Measurements from ENCODE around the gene IKBIP.
"Not testable (repeated sequence)": the region's sequence is repeated elsewhere in the genome, so short reads cannot be mapped to it uniquely, and the experiment has no call there.

IKBIP gene, protein sequence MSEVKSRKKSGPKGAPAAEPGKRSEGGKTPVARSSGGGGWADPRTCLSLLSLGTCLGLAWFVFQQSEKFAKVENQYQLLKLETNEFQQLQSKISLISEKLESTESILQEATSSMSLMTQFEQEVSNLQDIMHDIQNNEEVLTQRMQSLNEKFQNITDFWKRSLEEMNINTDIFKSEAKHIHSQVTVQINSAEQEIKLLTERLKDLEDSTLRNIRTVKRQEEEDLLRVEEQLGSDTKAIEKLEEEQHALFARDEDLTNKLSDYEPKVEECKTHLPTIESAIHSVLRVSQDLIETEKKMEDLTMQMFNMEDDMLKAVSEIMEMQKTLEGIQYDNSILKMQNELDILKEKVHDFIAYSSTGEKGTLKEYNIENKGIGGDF

DNA sequence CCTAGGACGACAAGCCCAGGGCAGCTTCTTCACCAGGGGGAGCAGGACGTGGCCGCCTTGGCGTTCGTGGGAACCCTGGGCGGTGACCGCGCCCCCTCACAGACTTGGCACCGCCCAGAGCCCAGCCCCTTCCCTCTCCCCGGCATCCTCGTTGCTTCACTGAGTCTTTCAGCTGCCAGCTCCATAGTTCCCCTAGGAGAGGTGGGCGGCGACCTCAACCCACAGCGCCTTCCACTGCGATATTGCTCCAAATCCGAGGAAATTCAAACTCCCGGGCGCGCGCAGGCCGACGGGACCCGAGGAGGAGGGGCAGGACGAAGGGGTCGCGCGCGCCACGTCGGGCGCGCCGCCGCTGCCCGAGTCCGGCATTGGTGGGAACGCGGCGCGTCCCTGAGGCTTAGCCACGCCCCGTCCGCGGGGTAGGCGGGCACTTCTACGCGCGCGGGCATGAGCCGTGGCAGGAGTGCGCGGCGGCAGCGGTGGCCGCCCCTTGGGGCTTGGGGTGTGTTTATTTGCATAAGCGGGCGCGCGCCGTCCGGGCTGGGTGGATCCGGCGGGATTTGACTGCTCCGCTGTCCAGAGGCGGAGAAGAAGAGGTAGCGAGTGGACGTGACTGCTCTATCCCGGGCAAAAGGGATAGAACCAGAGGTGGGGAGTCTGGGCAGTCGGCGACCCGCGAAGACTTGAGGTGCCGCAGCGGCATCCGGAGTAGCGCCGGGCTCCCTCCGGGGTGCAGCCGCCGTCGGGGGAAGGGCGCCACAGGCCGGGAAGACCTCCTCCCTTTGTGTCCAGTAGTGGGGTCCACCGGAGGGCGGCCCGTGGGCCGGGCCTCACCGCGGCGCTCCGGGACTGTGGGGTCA lies at the start of gene IKBIP, which contains the start of gene APAF1:
Gene IKBIP (minus strand): TSS at position 77 of the 860 bp plus-strand sequence. CDS start 87 bp downstream, outside the sequence.
Gene APAF1 (plus strand): TSS at position 579 of the 860 bp plus-strand sequence. CDS start 3,070 bp downstream, outside the sequence.
- peak; percentile 99 for DNase-seq (ENCODE audit: low spot score)

DNA sequence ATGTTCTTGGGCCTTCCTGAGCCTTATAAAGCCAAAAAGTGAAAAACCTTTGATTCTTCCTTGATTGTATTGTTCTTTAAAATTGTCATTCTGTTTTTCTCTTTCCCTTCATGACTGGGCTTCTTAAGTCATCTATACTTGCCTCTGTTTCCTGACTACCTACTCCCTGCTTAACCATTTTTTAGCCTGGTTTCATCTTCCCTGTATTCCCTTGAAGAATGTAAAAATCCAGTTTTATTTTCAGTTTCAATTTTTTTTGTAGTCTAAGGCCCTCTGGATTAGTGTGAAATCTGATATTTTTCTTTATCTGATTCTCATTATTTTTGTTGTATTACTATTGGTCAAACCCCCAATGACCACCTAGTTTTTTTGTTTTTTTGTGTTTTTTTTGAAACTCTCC lies 46.8 kb upstream of the IKBIP start:
- DNase-seq (ENCODE audit: low spot score), result no peak

- no peak for DNase-seq (ENCODE audit: low spot score)
Observed at GRCh38 chr12:98686603-98687002, 42.0 kb upstream of the IKBIP start.

DNA sequence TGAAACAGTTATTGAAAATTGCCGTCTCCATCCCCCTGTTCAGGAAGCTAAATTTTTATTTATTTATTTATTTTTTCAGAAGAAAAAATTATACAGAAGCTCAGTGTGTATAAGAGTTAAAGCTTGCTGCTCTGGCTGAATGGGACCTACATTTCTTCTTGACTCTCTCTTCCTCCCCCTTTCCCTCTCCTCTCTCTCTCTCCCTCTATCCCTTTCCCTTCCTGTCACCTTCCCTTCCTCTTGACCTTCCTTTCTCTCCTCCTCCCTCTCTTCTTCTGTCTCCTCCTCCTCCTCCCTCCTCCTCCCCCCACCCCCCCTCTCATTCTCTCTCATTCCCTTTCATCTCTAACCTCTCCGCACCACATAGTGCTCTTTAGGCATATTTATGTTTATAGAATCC lies 39.6 kb upstream of the IKBIP start:
- DNase-seq (ENCODE audit: low spot score), result no peak

DNA sequence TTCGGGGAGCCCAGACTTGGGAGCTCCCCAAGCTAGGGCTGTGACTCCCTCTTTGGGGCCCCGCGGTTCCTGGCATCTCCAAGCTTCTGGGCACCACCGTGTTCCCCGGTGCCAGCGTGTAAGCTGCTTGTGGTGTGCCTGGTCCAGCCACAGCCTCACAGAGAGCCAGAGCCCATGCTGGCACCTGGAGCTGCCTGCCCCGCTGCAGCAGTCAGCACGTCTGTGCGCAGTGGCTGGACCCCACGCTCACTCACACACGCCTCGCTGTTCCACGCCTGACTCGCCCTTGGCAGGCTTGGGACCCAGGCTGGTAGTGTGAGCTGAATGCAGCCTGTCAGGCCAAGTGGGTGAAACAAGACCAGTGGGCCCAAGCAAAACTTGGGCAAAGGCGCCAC lies 35.0 kb upstream of the IKBIP start:
- no peak for DNase-seq (ENCODE audit: low spot score)

- no peak for DNase-seq (ENCODE audit: low spot score)
Observed at GRCh38 chr12:98678946-98679610, 34.5 kb upstream of the IKBIP start.

DNA sequence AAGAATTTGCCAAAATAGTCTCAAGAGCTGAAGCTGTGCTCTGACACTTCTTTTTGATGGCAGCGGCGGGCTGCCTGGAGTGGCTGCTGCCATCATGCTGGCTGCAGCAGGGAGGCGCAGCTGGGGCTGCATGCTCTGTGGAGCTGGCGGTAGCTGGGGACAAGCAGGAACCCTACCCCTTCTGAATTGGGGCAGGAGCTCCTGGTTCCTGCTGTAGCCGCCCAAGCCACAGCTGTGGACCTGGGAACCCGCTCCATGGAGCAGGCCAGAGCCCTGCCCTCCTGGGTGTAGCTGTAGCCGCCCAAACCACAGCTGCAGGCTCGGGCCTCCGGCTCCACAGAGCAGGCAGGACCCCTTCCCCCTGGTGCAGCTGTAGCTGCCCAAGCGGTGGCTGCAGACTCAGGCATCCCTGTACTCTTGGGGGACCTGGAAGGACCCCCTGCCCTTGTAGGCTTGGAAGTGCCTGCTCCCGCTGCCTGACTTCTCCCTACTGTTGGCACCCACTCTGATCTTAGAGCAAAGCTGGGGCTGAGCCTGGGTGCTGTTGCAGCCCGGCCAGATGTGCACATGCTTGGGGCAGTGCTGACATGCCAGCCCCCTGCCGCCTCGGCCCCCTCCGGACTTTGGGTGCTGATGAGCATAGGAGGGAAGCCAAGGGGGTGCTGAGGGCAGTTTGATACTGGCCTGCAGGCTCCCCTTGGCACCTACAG lies 33.8 kb upstream of the IKBIP start:
- DNase-seq (ENCODE audit: low spot score), result no peak

GRCh38 chr12:98674841-98675240 lies 30.3 kb upstream of the IKBIP start:
- no peak for DNase-seq (ENCODE audit: low spot score)

DNA sequence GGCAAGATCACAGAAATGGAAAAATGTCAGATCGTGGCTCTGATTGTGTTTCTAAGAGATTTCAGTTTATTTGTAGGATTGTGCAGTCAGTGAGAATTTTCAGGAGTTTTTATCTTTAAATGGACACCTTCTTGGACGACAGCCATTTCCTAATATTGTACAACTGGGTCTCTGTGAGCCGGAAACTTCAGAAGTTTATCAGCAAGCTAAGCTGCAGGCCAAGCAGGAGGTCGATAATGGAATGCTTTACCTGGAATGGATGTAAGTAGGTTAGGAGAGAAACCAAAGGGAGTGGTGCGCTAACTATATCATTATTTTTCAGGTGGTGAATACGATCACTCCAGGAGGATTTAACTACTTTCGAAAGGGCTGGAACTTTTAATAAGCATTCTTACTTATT lies 26.9 kb upstream of the IKBIP start:
- DNase-seq (ENCODE audit: low spot score), result no peak

DNA sequence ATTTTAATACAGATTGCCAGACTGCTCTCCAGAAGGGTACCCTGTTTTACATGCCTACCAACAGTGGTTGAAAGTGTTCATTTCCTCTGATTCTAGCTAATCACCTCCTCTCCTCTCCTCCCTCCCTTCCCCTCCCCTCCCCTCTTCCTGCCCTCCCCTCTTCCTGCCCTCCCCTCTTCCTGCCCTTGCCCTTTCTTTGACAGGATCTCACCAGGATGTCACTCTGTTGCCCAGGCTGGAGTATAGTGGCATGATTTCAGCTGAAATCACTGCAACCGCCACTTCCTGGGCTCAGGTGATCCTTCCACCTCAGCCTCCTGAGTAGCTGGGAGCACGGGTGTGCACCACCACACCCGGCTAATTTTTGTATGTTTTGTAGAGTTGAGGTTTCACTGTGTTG lies 25.2 kb upstream of the IKBIP start:
- no peak for DNase-seq (ENCODE audit: low spot score)

GRCh38 chr12:98660521-98660920 lies 15.9 kb upstream of the IKBIP start:
- DNase-seq (ENCODE audit: low spot score), result no peak

GRCh38 chr12:98656289-98657101 lies 11.9 kb upstream of the IKBIP start:
- DNase-seq (ENCODE audit: low spot score), result no peak

DNA sequence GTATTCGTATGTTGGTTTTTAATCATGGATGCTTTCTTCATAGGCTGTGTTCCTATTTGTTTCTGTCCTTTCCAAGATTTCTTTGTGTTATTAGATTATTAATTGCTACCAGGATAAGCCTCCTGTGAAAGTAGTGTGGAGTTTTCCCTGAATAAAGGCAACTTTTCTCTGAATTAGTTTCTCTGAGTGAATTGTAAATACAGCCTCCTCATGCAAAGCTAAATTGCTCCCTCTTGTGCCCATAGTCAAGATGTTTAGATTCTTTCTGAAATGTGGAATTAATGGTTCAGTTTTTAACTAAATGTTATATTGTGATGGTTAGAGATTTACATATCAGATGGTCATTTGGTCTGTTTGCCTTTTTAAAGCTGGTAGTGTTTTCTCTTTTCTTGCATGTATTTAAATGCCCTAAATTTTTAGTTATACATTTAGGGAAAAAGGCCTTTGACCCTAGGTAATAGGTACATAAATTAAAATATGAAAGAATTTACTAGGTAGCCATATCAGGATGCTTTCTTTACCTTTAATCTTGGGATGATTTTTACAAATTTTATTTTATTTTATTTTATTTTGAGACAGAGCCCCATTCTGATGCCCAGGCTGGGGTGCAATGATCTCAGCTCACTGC lies 9.4 kb upstream of the IKBIP start:
- peak; percentile 40 for DNase-seq (ENCODE audit: low spot score)

- DNase-seq (ENCODE audit: low spot score), result no peak
Observed at GRCh38 chr12:98651328-98651727, 6.7 kb upstream of the IKBIP start.

- DNase-seq (ENCODE audit: low spot score), result no peak
Observed at GRCh38 chr12:98646294-98647090, 1.9 kb upstream of the IKBIP start.

DNA sequence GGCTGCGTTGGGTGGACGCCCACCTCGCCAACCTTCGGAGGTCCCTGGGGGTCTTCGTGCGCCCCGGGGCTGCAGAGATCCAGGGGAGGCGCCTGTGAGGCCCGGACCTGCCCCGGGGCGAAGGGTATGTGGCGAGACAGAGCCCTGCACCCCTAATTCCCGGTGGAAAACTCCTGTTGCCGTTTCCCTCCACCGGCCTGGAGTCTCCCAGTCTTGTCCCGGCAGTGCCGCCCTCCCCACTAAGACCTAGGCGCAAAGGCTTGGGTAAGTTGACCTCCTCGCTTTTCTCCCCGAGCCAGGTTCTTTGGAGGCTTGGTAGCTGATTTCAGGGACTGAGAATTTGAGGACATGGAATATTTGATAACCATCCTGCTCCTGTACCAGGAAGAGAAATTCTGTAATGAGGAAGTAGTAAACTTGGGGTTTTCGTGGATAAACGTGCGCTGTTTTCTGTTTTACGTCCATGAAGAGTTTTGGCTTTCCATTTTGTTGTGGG lies 1.0 kb upstream of the IKBIP start:
- no peak for DNase-seq (ENCODE audit: low spot score)

- no peak for DNase-seq (ENCODE audit: low spot score)
Observed at GRCh38 chr12:98644433-98644711, 216 bp downstream of the IKBIP start.

DNA sequence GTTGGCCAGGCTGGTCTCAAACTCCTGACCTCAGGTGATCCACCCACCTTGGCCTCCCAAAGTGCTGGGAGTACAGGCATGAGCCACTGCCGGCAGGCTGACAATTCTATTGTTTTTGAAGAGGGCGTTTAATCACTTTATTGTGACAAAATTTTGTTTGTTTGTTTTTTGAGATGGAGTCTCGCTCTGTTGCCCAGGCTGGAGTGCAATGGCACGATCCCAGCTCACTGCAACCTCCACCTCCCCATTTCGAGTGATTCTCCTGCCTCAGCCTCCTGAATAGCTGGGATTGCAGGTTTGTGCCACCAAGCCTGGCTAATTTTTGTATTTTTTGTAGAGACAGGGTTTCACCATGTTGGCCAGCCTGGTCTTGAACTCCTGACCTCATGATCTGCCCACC lies 1.8 kb downstream of the IKBIP start:
- not testable (repeated sequence) for DNase-seq (ENCODE audit: low spot score)

GRCh38 chr12:98639491-98639890 lies 5.1 kb downstream of the IKBIP start:
- DNase-seq (ENCODE audit: low spot score), result no peak

GRCh38 chr12:98638009-98638408 lies 6.6 kb downstream of the IKBIP start:
- no peak for DNase-seq (ENCODE audit: low spot score)
